D721Med (cell line): Measurements from ENCODE around the gene RASSF4.

Experiments
- DNase-seq: peaks from one replicate; pipeline ENCODE4 v3.0.0; 2011; ENCODE audit warnings: low spot score; ENCODE audit not compliant: insufficient read length
- FAIRE-seq: peaks from 2 replicates; lab custom pipeline; 2011; peaks lifted over from hg19 to GRCh38; lab: Jason Lieb, UNC
- CTCF ChIP-seq: IDR thresholded peaks from 2 replicates; pipeline ENCODE4 v1.5.1; 2012; ENCODE audit warnings: mild to moderate bottlenecking, control low read depth; ENCODE audit not compliant: insufficient read depth; ENCODE audit errors: missing control alignments

The RASSF4 gene

GRCh38 chr10:44927352-44927751, 32.2 kb upstream of the RASSF4 start:
- DNase-seq (no peak), FAIRE-seq (no peak)
- no peak for TF ChIP-seq CTCF

- FAIRE-seq (no peak), DNase-seq (no peak)
- no peak for TF ChIP-seq CTCF
Observed at GRCh38 chr10:44928462-44928861, 31.1 kb upstream of the RASSF4 start.

- TF ChIP-seq CTCF = no peak
- FAIRE-seq = no peak
- no peak for DNase-seq
Observed at GRCh38 chr10:44929356-44930255, 30.0 kb upstream of the RASSF4 start.

GRCh38 chr10:44930904-44931620, 28.5 kb upstream of the RASSF4 start:
- FAIRE-seq = no peak
- DNase-seq = no peak

GRCh38 chr10:44931621-44932516, 27.7 kb upstream of the RASSF4 start:
- no peak for TF ChIP-seq CTCF
- DNase-seq = no peak
- FAIRE-seq = no peak

More at GRCh38 chr10:44930904-44931620, 28.5 kb upstream of the RASSF4 start:
- no peak for TF ChIP-seq CTCF

GRCh38 chr10:44932517-44933450, 26.8 kb upstream of the RASSF4 start:
- DNase-seq = no peak
- no peak for FAIRE-seq
- TF ChIP-seq CTCF = peak; percentile 95
